ENCODE data around the gene CCDC91. TPM values are rescaled to one million over a fixed set of nuclear protein-coding genes. Genes with fewer than 3 reads are reported as not detected.

Gene CCDC91
- total and polyA plus RNA-seq, 2 donors (not counting 1 experiment from before 2014, with no cell fraction given) = 23.9 to 47.6 TPM

GRCh38 chr12:28442101-28442500 is 251.8 kb downstream of the CCDC91 start:
- Histone ChIP-seq H3K79me2 (ENCODE audit: control insufficient read depth, insufficient read depth, low read length) (no peaks in the 10 kb centered on the region), H3K4me1 (ENCODE audit: control insufficient read depth, extremely low read depth, insufficient read depth, low read length) (no peaks in the 10 kb centered on the region), H3K36me3 (ENCODE audit: control insufficient read depth, insufficient read depth, low read length) (no peaks in the 10 kb centered on the region), H3K27ac (ENCODE audit: insufficient read depth, low read length) (no peak overlapping the region), H3K4me2 (ENCODE audit: extremely low read depth, insufficient read depth, low read length) (no peak overlapping the region), H3K9ac (ENCODE audit: insufficient read depth, low read length) (no peak overlapping the region), H4K20me1 (ENCODE audit: control insufficient read depth, extremely low read depth, insufficient read depth, low read length) (no peaks in the 10 kb centered on the region), H3K4me3 (replicated peaks in 1 of 4; ENCODE audit: control extremely low read depth in 1 of 4, insufficient read depth in 1 of 4, low read depth in 3 of 4, low read length in 4 of 4) (no peak overlapping the region), H3K9me3 (ENCODE audit: control insufficient read depth, insufficient read depth, low read depth, low read length) (no peaks in the 10 kb centered on the region), H2AFZ (ENCODE audit: low read length) (no peak overlapping the region), H3K27me3 (ENCODE audit: control insufficient read depth, insufficient read depth, low read length) (no peaks in the 10 kb centered on the region)
- TF ChIP-seq CTCF (conservative IDR thresholded peaks at IDR 0.05 in 1 of 2, IDR thresholded peaks at IDR 0.05 in 1 of 2; ENCODE audit: low read depth in 1 of 2, low read length in 2 of 2) (no peak), EZH2 (IDR thresholded peaks at IDR 0.05; ENCODE audit: low read length, missing control alignments) (no peak)
- no peak for DNase-seq (ENCODE audit: low read depth in 2 of 2)

GRCh38 chr12:28443337-28443736 is 253.1 kb downstream of the CCDC91 start:
- Histone ChIP-seq H3K4me3 (replicated peaks in 1 of 4; ENCODE audit: control extremely low read depth in 1 of 4, insufficient read depth in 1 of 4, low read depth in 3 of 4, low read length in 4 of 4) (no peak overlapping the region), H3K27ac (ENCODE audit: insufficient read depth, low read length) (no peak overlapping the region)
- TF ChIP-seq EZH2 (IDR thresholded peaks at IDR 0.05; ENCODE audit: low read length, missing control alignments) (no peak), CTCF (conservative IDR thresholded peaks at IDR 0.05 in 1 of 2, IDR thresholded peaks at IDR 0.05 in 1 of 2; ENCODE audit: low read depth in 1 of 2, low read length in 2 of 2) (no peak)

GRCh38 chr12:28446031-28446430 is 255.8 kb downstream of the CCDC91 start:
- H2AFZ ChIP-seq (ENCODE audit: low read length) = no peak overlapping the region
- no peaks in the 10 kb centered on the region for H3K4me1 ChIP-seq (ENCODE audit: control insufficient read depth, extremely low read depth, insufficient read depth, low read length)
- no peak overlapping the region for H3K4me2 ChIP-seq (ENCODE audit: extremely low read depth, insufficient read depth, low read length)
- TF ChIP-seq CTCF (conservative IDR thresholded peaks at IDR 0.05 in 1 of 2, IDR thresholded peaks at IDR 0.05 in 1 of 2; ENCODE audit: low read depth in 1 of 2, low read length in 2 of 2) (no peak), EZH2 (IDR thresholded peaks at IDR 0.05; ENCODE audit: low read length, missing control alignments) (no peak)
- no peaks in the 10 kb centered on the region for H4K20me1 ChIP-seq (ENCODE audit: control insufficient read depth, extremely low read depth, insufficient read depth, low read length)
- no peak overlapping the region for H3K4me3 ChIP-seq (replicated peaks in 1 of 4; ENCODE audit: control extremely low read depth in 1 of 4, insufficient read depth in 1 of 4, low read depth in 3 of 4, low read length in 4 of 4)
- H3K9ac ChIP-seq (ENCODE audit: insufficient read depth, low read length) = no peak overlapping the region
- no peaks in the 10 kb centered on the region for H3K9me3 ChIP-seq (ENCODE audit: control insufficient read depth, insufficient read depth, low read depth, low read length)
- no peaks in the 10 kb centered on the region for H3K27me3 ChIP-seq (ENCODE audit: control insufficient read depth, insufficient read depth, low read length)
- no peak overlapping the region for H3K27ac ChIP-seq (ENCODE audit: insufficient read depth, low read length)
- no peaks in the 10 kb centered on the region for H3K36me3 ChIP-seq (ENCODE audit: control insufficient read depth, insufficient read depth, low read length)
- peak in 1 of 2 donors; percentile 80 for DNase-seq (ENCODE audit: low read depth in 2 of 2)
- H3K79me2 ChIP-seq (ENCODE audit: control insufficient read depth, insufficient read depth, low read length) = no peaks in the 10 kb centered on the region

More at GRCh38 chr12:28443337-28443736, 253.1 kb downstream of the CCDC91 start:
- H3K36me3 ChIP-seq (ENCODE audit: control insufficient read depth, insufficient read depth, low read length) = no peaks in the 10 kb centered on the region
- H3K9me3 ChIP-seq (ENCODE audit: control insufficient read depth, insufficient read depth, low read depth, low read length) = no peaks in the 10 kb centered on the region
- no peak overlapping the region for H3K9ac ChIP-seq (ENCODE audit: insufficient read depth, low read length)
- DNase-seq (ENCODE audit: low read depth in 2 of 2) = no peak
- no peaks in the 10 kb centered on the region for H4K20me1 ChIP-seq (ENCODE audit: control insufficient read depth, extremely low read depth, insufficient read depth, low read length)
- no peaks in the 10 kb centered on the region for H3K4me1 ChIP-seq (ENCODE audit: control insufficient read depth, extremely low read depth, insufficient read depth, low read length)
- H3K4me2 ChIP-seq (ENCODE audit: extremely low read depth, insufficient read depth, low read length) = no peak overlapping the region
- no peaks in the 10 kb centered on the region for H3K27me3 ChIP-seq (ENCODE audit: control insufficient read depth, insufficient read depth, low read length)
- H2AFZ ChIP-seq (ENCODE audit: low read length) = no peak overlapping the region
- no peaks in the 10 kb centered on the region for H3K79me2 ChIP-seq (ENCODE audit: control insufficient read depth, insufficient read depth, low read length)

Measured in fibroblast of lung (primary cell).